T-helper 9 cell (primary cell): Measurements from ENCODE around the gene COL4A1.

Source experiments
- DNase-seq: peaks from one replicate; pipeline ENCODE4 v3.0.0-alpha.2; 2020

COL4A1 gene

GRCh38 chr13:110308656-110309359 is 1.9 kb upstream of the COL4A1 start:
- no peak for DNase-seq

- DNase-seq: no peak
Measured at GRCh38 chr13:110307767-110308655, 1.1 kb upstream of the COL4A1 start.

- DNase-seq: no peak
Measured at GRCh38 chr13:110306340-110306959, 507 bp downstream of the COL4A1 start.

DNA sequence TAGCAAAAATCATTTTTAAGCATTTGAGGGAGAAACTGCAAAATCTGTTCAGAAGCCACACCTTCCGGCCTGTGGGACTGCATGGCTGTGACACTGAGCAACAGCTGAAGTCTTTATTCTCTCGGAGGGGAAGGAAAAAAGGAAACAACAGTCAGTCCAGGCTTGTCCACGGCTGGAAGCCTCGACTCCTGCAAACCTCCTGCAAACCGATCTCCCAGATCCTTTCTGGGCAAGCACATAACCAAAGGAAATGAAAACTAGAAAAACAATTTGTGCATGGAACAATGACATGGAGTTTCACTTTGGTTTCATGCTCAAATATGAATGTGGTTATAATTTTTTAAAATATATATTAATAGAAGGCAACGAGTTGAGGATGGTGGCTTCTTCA is 1.0 kb downstream of the COL4A1 start:
- no peak for DNase-seq

DNA sequence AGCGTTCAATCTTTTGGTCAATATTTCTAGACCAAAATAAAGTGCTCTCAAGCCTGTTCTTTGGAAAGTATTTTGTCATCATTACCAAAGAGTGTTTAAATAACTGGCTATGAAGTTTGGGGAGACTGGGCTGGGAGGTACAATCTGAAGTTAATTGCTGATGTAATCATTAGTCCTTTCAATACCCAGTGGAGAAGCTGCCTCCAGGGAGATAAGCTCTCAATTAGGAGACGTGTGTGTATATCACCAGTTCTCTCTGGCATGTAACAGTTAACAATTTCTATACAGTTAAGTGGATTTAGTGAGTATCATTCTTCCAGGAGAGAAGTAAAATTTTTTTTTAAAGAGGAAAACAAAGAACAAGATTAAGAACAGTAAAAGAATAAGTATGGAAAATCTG is 1.4 kb downstream of the COL4A1 start:
- DNase-seq: no peak

- no peak for DNase-seq
Measured at GRCh38 chr13:110305001-110305400, 2.0 kb downstream of the COL4A1 start.

DNA sequence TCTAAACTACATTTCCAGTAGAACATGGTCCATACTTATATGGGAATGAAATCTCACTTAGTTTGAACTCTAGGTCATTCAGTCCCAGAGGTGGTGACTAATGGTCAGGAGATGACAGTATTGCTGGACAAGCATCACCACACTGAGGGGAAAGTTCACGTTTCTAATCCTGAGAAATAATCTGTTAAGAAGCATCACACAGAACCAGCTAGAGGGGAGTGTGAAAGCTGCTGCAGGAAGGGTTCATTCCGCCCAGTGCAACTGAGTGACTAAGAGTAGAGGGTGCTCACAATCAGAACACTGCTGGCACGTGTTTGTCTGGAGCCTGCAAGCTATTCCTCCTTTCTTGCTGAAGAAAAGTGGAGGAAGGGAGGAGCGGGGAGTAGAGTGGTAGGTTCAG is 2.7 kb downstream of the COL4A1 start:
- no peak for DNase-seq

GRCh38 chr13:110303644-110304043 is 3.3 kb downstream of the COL4A1 start:
- no peak for DNase-seq

- DNase-seq: no peak
Measured at GRCh38 chr13:110302997-110303396, 4.0 kb downstream of the COL4A1 start.

DNA sequence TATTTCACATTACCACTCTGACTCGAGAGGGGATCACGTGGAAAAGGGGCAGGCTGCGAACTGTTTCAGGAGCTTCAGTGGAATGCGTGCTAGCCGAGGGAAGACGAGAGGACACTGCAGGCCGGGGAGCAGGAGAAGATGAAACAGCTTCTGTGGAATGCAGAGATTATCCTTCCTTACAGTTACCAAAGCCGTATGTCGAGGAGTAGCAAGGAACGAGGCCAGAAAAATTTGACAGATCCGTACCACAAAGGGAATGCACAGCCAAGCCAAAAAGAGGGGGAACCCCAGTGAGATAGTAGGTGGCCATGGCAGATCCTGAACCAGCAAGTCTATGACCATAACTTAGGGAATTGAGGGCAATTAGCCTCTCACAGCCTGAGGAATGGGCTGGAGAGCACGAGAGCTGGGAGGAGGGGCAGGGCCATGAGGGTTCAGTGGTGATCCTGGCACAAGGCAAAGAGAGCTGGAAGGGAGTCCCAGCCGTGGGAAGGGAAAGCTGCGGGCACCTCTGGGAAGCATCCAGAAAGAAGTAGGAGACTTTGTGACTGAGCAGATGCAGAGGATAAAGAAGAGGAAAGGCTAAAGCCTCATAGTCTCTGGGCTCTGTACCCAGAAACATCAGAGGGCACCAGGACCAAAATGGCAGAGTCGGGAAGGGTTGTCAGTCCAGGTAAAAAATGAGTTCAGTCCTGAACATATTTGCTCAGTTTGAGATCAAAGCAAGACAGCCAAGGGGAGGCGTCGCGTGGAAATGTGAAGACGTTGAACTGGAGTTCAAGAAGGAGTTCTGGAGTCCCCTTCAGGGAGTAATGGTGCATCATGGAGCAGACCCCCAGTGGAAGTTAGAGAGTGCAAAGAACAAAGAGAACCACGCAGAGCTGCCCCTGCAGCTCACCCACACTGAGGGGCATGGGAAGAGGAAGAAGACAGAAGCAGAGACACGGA is 5.1 kb downstream of the COL4A1 start:
- DNase-seq: no peak

GRCh38 chr13:110301083-110301482 is 5.9 kb downstream of the COL4A1 start:
- DNase-seq: no peak

DNA sequence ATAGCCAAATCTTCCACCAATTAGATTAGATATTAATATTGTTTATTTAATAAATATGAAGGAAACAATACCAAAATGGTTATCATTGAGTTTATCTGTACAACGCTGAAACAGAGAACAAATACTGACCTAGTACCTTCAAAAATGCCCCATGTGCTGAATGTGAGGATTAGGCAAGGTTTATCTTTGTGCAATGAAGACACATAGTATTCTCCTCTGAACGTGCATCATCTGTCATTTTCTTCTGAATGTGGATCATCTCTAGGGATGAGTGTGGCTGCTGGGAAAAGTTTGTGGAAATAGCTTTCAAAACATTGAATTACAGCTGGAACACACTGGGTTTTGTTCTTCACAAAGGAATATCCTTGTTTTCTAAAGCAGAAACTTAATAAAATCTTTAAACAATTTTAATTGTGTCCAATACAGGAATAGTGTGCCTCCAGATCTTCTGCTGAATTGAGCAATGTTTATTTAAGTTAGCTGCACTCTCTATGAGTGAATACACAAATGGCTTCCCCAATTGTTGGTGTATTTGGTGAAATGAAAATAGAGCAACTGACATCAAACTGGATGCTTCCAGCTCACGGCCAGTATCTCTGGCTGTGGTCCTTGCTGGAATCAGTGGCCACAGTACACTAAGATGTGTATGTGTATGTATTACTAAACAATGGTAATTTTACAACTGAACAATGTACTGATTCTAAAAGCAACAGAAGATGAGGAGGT is 6.7 kb downstream of the COL4A1 start:
- DNase-seq: no peak

- no peak for DNase-seq
Measured at GRCh38 chr13:110299283-110299840, 7.6 kb downstream of the COL4A1 start.

DNA sequence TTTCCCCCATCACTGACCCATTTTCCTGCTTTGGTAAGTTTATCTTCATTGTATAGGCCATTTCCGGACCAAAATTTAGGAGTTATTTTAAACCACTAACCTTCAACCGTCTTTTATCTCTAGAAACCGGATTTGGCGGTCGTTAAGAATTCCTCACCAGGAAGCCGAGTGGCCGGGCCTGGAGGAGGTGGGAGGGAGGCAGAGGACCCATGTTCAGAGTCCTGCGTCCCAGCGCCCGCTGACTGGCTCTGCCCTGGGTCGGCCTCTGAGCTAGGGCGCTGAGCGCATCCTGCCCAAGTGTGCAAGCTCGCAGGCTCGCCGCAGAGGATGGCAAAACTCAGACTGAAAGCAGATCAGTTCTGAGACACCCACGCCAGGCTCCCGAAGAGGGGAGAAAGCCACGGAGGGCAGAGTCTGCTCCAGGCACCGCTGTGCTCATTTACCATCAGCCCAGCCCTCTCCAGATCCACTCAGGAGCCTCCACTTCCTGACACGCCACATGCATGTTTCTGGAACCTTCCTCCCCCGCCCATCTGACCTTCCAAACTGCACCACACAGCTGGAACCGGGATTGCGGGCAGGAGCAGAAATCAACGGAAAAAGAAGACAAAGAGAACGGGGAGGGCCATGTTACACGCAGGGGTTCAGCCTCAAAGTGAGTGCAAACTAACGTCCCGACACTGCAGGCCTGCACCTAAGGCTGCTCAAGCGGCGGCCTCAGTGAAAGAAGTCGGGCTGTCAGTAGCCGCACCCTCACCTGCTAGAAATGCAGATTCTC is 8.3 kb downstream of the COL4A1 start:
- DNase-seq: no peak

DNA sequence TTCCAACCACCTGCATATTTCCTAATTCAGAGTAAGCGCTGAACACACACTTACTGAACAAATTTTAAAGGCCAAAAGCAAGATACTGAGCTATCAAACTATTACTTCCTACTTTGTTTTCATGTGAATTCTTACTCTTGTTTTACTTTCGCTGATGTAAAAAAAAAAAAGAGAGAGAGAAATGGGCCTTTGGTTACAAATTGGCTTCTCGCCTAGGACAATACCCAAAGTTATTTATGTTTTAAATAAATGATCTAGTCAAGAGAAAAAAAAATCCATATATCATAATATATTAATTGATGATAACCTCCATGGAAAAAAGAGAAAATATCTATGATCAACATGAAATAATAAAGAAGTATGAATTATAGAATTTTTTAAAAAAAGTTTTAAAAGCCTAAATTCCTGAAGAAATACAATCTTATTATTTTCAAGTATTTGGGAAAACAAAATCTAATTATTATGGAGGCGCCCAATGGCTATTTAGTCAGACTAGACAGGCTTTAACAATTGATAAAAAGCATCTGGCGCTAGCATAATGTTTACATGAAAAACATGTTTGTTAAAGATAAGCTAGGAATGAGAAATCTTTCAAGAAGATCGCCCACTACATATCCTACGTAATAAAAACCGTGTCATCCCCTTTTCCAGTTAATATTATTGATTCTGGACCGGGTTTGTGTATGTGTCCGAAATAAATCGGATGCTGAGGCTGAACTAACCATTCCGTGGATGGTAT is 9.0 kb downstream of the COL4A1 start:
- no peak for DNase-seq

DNA sequence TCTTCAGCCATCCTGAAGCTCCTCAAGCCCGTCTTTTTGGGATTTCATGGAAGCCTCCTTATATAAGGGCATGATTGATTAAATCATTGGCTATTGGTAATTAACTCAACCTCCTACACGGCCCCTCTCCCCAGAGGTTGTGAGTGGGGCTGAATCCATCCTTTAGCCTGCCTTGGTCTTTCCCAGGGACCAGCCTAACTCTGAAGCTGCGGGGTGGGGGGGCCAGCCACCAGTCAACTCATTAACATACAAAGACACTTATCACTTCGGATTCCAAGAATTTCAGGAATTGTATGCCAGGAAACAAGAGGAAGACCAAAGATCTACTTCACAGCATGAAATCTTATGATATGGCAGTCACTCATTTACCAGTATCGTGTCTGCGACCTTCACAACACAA is 9.9 kb downstream of the COL4A1 start:
- no peak for DNase-seq

- DNase-seq: no peak
Measured at GRCh38 chr13:110294622-110295021, 12.3 kb downstream of the COL4A1 start.

- no peak for DNase-seq
Measured at GRCh38 chr13:110294146-110294545, 12.8 kb downstream of the COL4A1 start.

DNA sequence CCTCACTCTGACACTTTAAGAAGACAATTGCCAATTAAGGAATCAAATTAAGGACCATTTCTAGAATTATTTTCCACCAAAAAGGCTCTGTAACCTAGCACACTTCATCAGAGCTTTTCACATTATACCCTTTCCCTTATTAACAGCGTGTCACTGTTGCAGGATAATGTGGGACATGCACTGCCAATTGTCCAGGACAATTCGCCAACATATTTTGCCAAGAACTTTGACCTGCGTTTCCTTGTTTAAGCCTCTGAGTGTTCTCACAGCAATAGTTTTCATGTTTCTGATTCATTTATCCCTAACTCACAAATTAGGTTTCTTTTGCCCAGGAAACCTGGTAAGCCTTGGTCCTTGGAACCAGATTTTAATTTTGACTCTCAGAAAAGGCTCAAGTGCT is 13.3 kb downstream of the COL4A1 start:
- DNase-seq: no peak

DNA sequence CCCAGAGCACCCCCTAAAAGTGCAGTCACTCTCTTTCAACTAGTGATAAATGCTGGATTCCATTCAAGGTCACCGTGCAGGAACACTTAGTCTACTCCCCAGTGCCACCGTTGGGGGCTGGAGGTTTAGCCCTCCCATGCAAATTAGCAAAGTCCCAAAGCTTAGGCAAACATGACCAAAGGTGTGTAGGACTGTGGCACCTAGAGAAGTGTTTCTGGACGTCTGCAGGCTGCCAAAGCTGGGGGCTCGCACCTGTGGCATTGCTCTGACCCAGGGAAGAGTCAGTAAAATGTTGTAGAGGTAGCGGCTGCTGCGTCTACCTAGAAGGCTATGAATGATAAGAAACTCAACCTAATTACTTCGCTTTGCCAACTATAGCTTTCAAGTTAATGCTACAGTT is 13.9 kb downstream of the COL4A1 start:
- no peak for DNase-seq
